GM23338 (cell line): ENCODE data around the gene RBM11. TPM values are rescaled to one million over a fixed set of nuclear protein-coding genes. Genes with fewer than 3 reads are reported as not detected.

ENCODE experiments used
- ATAC-seq: fragments of 200-7000 bp; cut with Tn5 transposase; 3 replicates; pipeline ENCODE4 v1.9.1; 2020
- DNase-seq: peaks from one replicate; pipeline ENCODE4 v3.0.0-alpha.2; 2015; ENCODE audit warnings: low spot score
- H2AFZ ChIP-seq: fragments of 200-600 bp; sonication (generic); 2 replicates; pipeline ENCODE4 v1.8.0; 2016; ENCODE audit warnings: antibody characterized with exemption, mild to moderate bottlenecking, moderate library complexity
- H3F3A ChIP-seq: fragments of 200-600 bp; sonication (generic); replicated peaks from 2 replicates; pipeline ENCODE4 v1.8.0; 2017; ENCODE audit warnings: antibody characterized with exemption, mixed run types, low read depth
- H3K27ac ChIP-seq: fragments of 200-600 bp; sonication (generic); 2 replicates; pipeline ENCODE4 v1.6.1; 2016; ENCODE audit warnings: low read depth
- H3K27me3 ChIP-seq: fragments of 200-600 bp; sonication (generic); 2 replicates; pipeline ENCODE4 v1.8.0; 2016; ENCODE audit warnings: mild to moderate bottlenecking, mixed run types, moderate library complexity; ENCODE audit not compliant: insufficient read depth
- H3K36me3 ChIP-seq: fragments of 200-600 bp; sonication (generic); 2 replicates; pipeline ENCODE4 v1.8.0; 2016; ENCODE audit warnings: mild to moderate bottlenecking; ENCODE audit not compliant: insufficient read depth
- H3K4me1 ChIP-seq: fragments of 200-600 bp; sonication (generic); 2 replicates; pipeline ENCODE4 v1.8.0; 2016; ENCODE audit warnings: mild to moderate bottlenecking, moderate library complexity; ENCODE audit not compliant: insufficient read depth
- H3K4me2 ChIP-seq: fragments of 200-600 bp; sonication (generic); 2 replicates; pipeline ENCODE4 v1.7.1; 2017; ENCODE audit warnings: mixed run types
- H3K4me3 ChIP-seq: fragments of 200-600 bp; sonication (generic); 2 replicates; pipeline ENCODE4 v1.6.1; 2016; ENCODE audit warnings: mixed run types
- H3K79me2 ChIP-seq: fragments of 200-600 bp; sonication (generic); replicated peaks from 2 replicates; pipeline ENCODE4 v1.8.0; 2017; ENCODE audit warnings: mild to moderate bottlenecking; ENCODE audit not compliant: insufficient read depth
- H3K9me2 ChIP-seq: fragments of 200-600 bp; sonication (generic); 2 replicates; pipeline ENCODE4 v1.8.0; 2017; ENCODE audit not compliant: insufficient read depth
- H4K20me1 ChIP-seq: fragments of 200-600 bp; sonication (generic); replicated peaks from 2 replicates; pipeline ENCODE4 v1.8.0; 2017; ENCODE audit warnings: mild to moderate bottlenecking; ENCODE audit not compliant: insufficient read depth
- H3K27ac Mint-ChIP-seq: 2 replicates; pipeline ENCODE4 v1.8.0; 2020; ENCODE audit warnings: inconsistent platforms, mild to moderate bottlenecking, moderate library complexity, mixed read lengths
- H3K27me3 Mint-ChIP-seq: 3 replicates; pipeline ENCODE4 v1.8.0; 2022; ENCODE audit warnings: low read depth, mild to moderate bottlenecking, moderate library complexity, mixed read lengths, inconsistent platforms; ENCODE audit not compliant: insufficient read depth, poor library complexity
- H3K36me3 Mint-ChIP-seq: 3 replicates; pipeline ENCODE4 v1.8.0; 2021; ENCODE audit warnings: low read depth, mild to moderate bottlenecking, inconsistent platforms, moderate library complexity, mixed read lengths
- H3K4me1 Mint-ChIP-seq: 3 replicates; pipeline ENCODE4 v1.8.0; 2020; ENCODE audit warnings: mild to moderate bottlenecking, inconsistent platforms, mixed read lengths
- H3K4me3 Mint-ChIP-seq: 3 replicates; pipeline ENCODE4 v1.8.0; 2021; ENCODE audit warnings: moderate library complexity, mild to moderate bottlenecking, inconsistent platforms, mixed read lengths
- H3K9me3 Mint-ChIP-seq: 3 replicates; pipeline ENCODE4 v1.8.0; 2020; ENCODE audit warnings: moderate library complexity, mild to moderate bottlenecking, inconsistent platforms, mixed read lengths
- CREB1 ChIP-seq: fragments of 250-450 bp; sonication (Bioruptor Pico); IDR thresholded peaks from 2 replicates; pipeline ENCODE4 v1.5.0; 2020; ENCODE audit warnings: low read depth, mild to moderate bottlenecking, moderate library complexity
- CTCF ChIP-seq, 2 experiments: fragments of 200-600 bp in 1 of 2; sonication (generic) in 1 of 2; conservative IDR thresholded peaks; 2 replicates each; pipeline versions ENCODE4 v1.5.1 to v1.6.1; 2016 to 2017; ENCODE audit warnings: antibody characterized with exemption in 2 of 2, low read depth in 2 of 2, mild to moderate bottlenecking in 2 of 2, moderate library complexity in 1 of 2
- ETS1 ChIP-seq: IDR thresholded peaks from 2 replicates; pipeline ENCODE4 v1.6.1; 2016; ENCODE audit warnings: antibody characterized with exemption
- EZH2 ChIP-seq: fragments of 200-600 bp; sonication (generic); IDR thresholded peaks from one replicate; pipeline ENCODE4 v1.8.0; 2017; ENCODE audit warnings: antibody characterized with exemption, mild to moderate bottlenecking, low read depth; ENCODE audit not compliant: unreplicated experiment
- EZH2phosphoT487 ChIP-seq: fragments of 200-600 bp; sonication (generic); IDR thresholded peaks from one replicate; pipeline ENCODE4 v1.8.1; 2018; ENCODE audit warnings: antibody characterized with exemption; ENCODE audit not compliant: unreplicated experiment
- JUNB ChIP-seq: IDR thresholded peaks from one replicate; pipeline ENCODE4 v1.6.1; 2016; ENCODE audit warnings: antibody characterized with exemption; ENCODE audit not compliant: unreplicated experiment
- STAT1 ChIP-seq: IDR thresholded peaks from one replicate; pipeline ENCODE4 v1.6.1; 2016; ENCODE audit warnings: antibody characterized with exemption; ENCODE audit not compliant: unreplicated experiment
- ZNF114 ChIP-seq: fragments of 250-450 bp; sonication (Bioruptor Pico); IDR thresholded peaks from 2 replicates; pipeline ENCODE4 v1.5.0; 2020; ENCODE audit warnings: mild to moderate bottlenecking, moderate library complexity
- ZNF462 ChIP-seq: fragments of 250-450 bp; sonication (Bioruptor Pico); IDR thresholded peaks from 2 replicates; pipeline ENCODE4 v1.5.0; 2020; ENCODE audit warnings: mild to moderate bottlenecking, moderate library complexity
- polyA plus RNA-seq: library from polyadenylated mRNA; unstranded; fragments of >200 nt; fragmentation: Nextera tagmentation; extraction: Ambion mirVana; gene quantifications from 2 replicates; pipeline ENCODE4 v1.2.1, GENCODE V29; 2016
- total RNA-seq: library from RNA; depleted of rRNA; stranded (reverse); fragments of >200 nt; shearing (Covaris generic); gene quantifications from 2 replicates; pipeline ENCODE4 v1.2.3, GENCODE V29; 2014

RBM11 gene
- total and polyA plus RNA-seq, 2 experiments from 2014 or later, result 6.3 to 8.3 TPM

GRCh38 chr21:14243461-14243860 lies 27.5 kb downstream of the RBM11 start (continued):
- TF ChIP-seq CTCF (conservative IDR thresholded peaks at IDR 0.05; ENCODE audit: low read depth in 2 of 2), result no peak
- TF ChIP-seq ETS1, result no peak
- no peak for TF ChIP-seq JUNB

- Histone ChIP-seq H3K9me2 (peaks cover 7% of the 10 kb centered on the region; the same call in 1 of the 2 replicates), H3K4me3 (no peak overlapping the region), H3K79me2 (no peaks in the 10 kb centered on the region), H3K4me1 (peaks cover 6% of the 10 kb centered on the region; the same call in 1 of the 2 replicates), H2AFZ (peak overlapping the region; percentile 19; the same call in 1 of the 2 replicates), H3K4me2 (no peak overlapping the region), H4K20me1 (no peaks in the 10 kb centered on the region), H3K27me3 (no peaks in the 10 kb centered on the region), H3F3A (no peaks in the 10 kb centered on the region), H3K27ac (no peak overlapping the region), H3K36me3 (no peaks in the 10 kb centered on the region)
- H3K27ac Mint-ChIP-seq, result no peak overlapping the region
- H3K36me3 Mint-ChIP-seq, result no peaks in the 10 kb centered on the region
- H3K9me3 Mint-ChIP-seq, result no peaks in the 10 kb centered on the region
- ATAC-seq (no peak), DNase-seq (no peak)
- TF ChIP-seq CREB1 (CRISPR knock-in tag) (no peak), CTCF (conservative IDR thresholded peaks at IDR 0.05; ENCODE audit: low read depth in 2 of 2) (no peak), ZNF114 (no peak), ZNF462 (CRISPR knock-in tag) (no peak), STAT1 (no peak), JUNB (no peak), EZH2phosphoT487 (no peak), EZH2 (no peak)
- H3K27me3 Mint-ChIP-seq, result peaks cover 2% of the 10 kb centered on the region
- H3K4me3 Mint-ChIP-seq, result no peak overlapping the region
- peaks cover 11% of the 10 kb centered on the region; the same call in 2 of the 3 replicates for H3K4me1 Mint-ChIP-seq
Observed at GRCh38 chr21:14243874-14244273, 27.9 kb downstream of the RBM11 start.
